ENCODE measurements around the gene RABGAP1L.

Gene RABGAP1L

GRCh38 chr1:174870319-174870718 lies 711.0 kb downstream of the RABGAP1L start:
- TF ChIP-seq CTCF (IDR thresholded peaks at IDR 0.05; ENCODE audit: insufficient read depth, low read depth, low read length, missing control alignments): no peak
- H3K4me3 ChIP-seq (ENCODE audit: low read length): no peak overlapping the region
- no peak for DNase-seq (ENCODE audit: low read depth)

- no peak overlapping the region for H3K4me3 ChIP-seq (ENCODE audit: low read length)
- DNase-seq (ENCODE audit: low read depth): peak; percentile 57
- no peak for TF ChIP-seq CTCF (IDR thresholded peaks at IDR 0.05; ENCODE audit: insufficient read depth, low read depth, low read length, missing control alignments)
These were observed 712.6 kb downstream of the RABGAP1L start for GRCh38 chr1:174871886-174872285.

- no peak overlapping the region for H3K4me3 ChIP-seq (ENCODE audit: low read length)
- TF ChIP-seq CTCF (IDR thresholded peaks at IDR 0.05; ENCODE audit: insufficient read depth, low read depth, low read length, missing control alignments): no peak
- peak; percentile 49 for DNase-seq (ENCODE audit: low read depth)
These were observed 713.3 kb downstream of the RABGAP1L start for GRCh38 chr1:174872615-174873058.

GRCh38 chr1:174874331-174875053 lies 715.2 kb downstream of the RABGAP1L start:
- TF ChIP-seq CTCF (IDR thresholded peaks at IDR 0.05; ENCODE audit: insufficient read depth, low read depth, low read length, missing control alignments): no peak
- no peak for DNase-seq (ENCODE audit: low read depth)
- no peak overlapping the region for H3K4me3 ChIP-seq (ENCODE audit: low read length)

GRCh38 chr1:174875306-174875705 lies 716.0 kb downstream of the RABGAP1L start:
- H3K4me3 ChIP-seq (ENCODE audit: low read length): no peak overlapping the region
- TF ChIP-seq CTCF (IDR thresholded peaks at IDR 0.05; ENCODE audit: insufficient read depth, low read depth, low read length, missing control alignments): no peak
- peak; percentile 73 for DNase-seq (ENCODE audit: low read depth)

GRCh38 chr1:174877208-174877673 lies 717.9 kb downstream of the RABGAP1L start:
- no peak overlapping the region for H3K4me3 ChIP-seq (ENCODE audit: low read length)
- no peak for TF ChIP-seq CTCF (IDR thresholded peaks at IDR 0.05; ENCODE audit: insufficient read depth, low read depth, low read length, missing control alignments)
- no peak for DNase-seq (ENCODE audit: low read depth)

- H3K4me3 ChIP-seq (ENCODE audit: low read length): no peak overlapping the region
- DNase-seq (ENCODE audit: low read depth): no peak
- TF ChIP-seq CTCF (IDR thresholded peaks at IDR 0.05; ENCODE audit: insufficient read depth, low read depth, low read length, missing control alignments): no peak
These were observed 720.9 kb downstream of the RABGAP1L start for GRCh38 chr1:174880171-174880570.
